ENCODE measurements around the gene CETN1. TPM values are rescaled to one million over a fixed set of nuclear protein-coding genes. Genes with fewer than 3 reads are reported as not detected.

Gene CETN1
- total and polyA plus RNA-seq, 2 donors from 2014 or later = not detected

DNA sequence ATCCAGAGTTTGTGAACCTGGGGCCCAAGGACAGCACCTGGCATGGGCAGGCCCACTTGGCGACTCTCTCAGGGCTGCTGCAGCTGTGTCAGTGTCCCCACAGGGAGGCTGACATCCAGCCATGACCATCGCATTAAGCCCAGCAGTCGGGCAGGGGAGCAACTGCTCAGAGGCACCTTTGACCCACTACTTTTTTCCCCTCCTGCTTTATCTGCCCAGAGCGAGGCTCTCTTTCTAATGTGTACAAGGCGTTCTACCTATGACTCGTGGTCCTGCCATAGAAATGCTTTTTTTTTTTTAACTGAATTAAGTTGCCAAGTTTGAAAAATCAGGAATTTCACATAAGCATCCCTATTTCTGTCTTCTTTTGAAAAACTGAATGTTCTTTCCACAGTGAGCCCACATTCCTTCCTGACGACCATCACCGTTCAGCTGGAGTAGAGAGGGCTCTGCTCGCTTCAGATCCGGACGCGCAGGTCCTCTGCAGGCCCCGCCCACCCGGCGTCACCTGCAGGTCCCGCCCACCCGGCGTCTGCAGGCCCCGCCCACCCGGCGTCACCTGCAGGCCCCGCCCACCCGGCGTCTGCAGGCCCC lies 16.2 kb downstream of the CETN1 start:
- DNase-seq (peak; percentile 73 to 87 (median 86)), FAIRE-seq (no peak)
- H3K9ac ChIP-seq (ENCODE audit: low read length in 3 of 3) = peak overlapping the region in 1 of 3 donors; percentile 16
- H3K27me3 ChIP-seq (ENCODE audit: control insufficient read depth, insufficient read depth, low read length) = no peaks in the 10 kb centered on the region
- H3K9me3 ChIP-seq (ENCODE audit: control insufficient read depth in 2 of 3, insufficient read depth in 1 of 3, low read length in 3 of 3) = no peaks in the 10 kb centered on the region
- H3K4me3 ChIP-seq (ENCODE audit: low read length in 3 of 3) = peak overlapping the region; percentile 31 to 64 (median 47)
- H3K36me3 ChIP-seq (ENCODE audit: control insufficient read depth in 2 of 3, insufficient read depth in 3 of 3, low read length in 3 of 3) = no peaks in the 10 kb centered on the region
- intact Hi-C loops (cut with DNase I) = no loop called here
- no peaks in the 10 kb centered on the region for H3K4me1 ChIP-seq (ENCODE audit: control insufficient read depth in 2 of 3, insufficient read depth in 2 of 3, low read depth in 1 of 3, low read length in 3 of 3)
- TF ChIP-seq, protein P1, sequence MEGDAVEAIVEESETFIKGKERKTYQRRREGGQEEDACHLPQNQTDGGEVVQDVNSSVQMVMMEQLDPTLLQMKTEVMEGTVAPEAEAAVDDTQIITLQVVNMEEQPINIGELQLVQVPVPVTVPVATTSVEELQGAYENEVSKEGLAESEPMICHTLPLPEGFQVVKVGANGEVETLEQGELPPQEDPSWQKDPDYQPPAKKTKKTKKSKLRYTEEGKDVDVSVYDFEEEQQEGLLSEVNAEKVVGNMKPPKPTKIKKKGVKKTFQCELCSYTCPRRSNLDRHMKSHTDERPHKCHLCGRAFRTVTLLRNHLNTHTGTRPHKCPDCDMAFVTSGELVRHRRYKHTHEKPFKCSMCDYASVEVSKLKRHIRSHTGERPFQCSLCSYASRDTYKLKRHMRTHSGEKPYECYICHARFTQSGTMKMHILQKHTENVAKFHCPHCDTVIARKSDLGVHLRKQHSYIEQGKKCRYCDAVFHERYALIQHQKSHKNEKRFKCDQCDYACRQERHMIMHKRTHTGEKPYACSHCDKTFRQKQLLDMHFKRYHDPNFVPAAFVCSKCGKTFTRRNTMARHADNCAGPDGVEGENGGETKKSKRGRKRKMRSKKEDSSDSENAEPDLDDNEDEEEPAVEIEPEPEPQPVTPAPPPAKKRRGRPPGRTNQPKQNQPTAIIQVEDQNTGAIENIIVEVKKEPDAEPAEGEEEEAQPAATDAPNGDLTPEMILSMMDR (IDR thresholded peaks at IDR 0.05; ENCODE audit: borderline replicate concordance, extremely low read depth, insufficient read depth) = no peak
- H3K27ac ChIP-seq (ENCODE audit: low read depth in 2 of 2, low read length in 2 of 2) = no peak overlapping the region

DNA sequence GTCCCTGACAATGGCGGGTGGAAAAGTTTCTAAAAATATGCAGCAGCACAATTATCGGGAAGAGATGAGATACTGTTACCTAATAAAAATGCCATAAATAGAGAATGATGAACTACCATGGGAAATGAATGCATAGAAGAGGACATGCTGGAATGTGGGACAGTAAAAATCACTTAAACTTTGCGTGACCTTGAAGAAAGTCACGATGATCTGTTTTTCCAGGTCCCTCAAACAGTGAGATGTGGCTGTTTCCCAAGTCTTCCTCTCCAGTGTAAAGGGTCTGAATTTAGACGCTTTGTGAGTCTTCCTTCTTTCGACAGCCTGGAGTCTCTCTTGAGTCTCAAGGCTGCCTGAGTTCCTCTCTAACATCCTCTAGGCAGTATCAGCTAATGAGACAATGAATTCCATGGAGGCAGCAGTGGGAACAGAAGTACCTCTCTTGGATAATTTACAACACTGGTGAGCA lies 18.0 kb downstream of the CETN1 start:
- Histone ChIP-seq H3K9me3 (ENCODE audit: control insufficient read depth in 2 of 3, insufficient read depth in 1 of 3, low read length in 3 of 3) (no peaks in the 10 kb centered on the region), H3K36me3 (ENCODE audit: control insufficient read depth in 2 of 3, insufficient read depth in 3 of 3, low read length in 3 of 3) (no peaks in the 10 kb centered on the region), H3K4me1 (ENCODE audit: control insufficient read depth in 2 of 3, insufficient read depth in 2 of 3, low read depth in 1 of 3, low read length in 3 of 3) (no peaks in the 10 kb centered on the region), H3K27me3 (ENCODE audit: control insufficient read depth, insufficient read depth, low read length) (no peaks in the 10 kb centered on the region), H3K27ac (ENCODE audit: low read depth in 2 of 2, low read length in 2 of 2) (no peak overlapping the region), H3K4me3 (ENCODE audit: low read length in 3 of 3) (no peak overlapping the region), H3K9ac (ENCODE audit: low read length in 3 of 3) (no peak overlapping the region)
- intact Hi-C loops (cut with DNase I) = no loop called here
- DNase-seq (peak in 3 of 5 donors; percentile 28 to 69 (median 66)), FAIRE-seq (no peak)
- TF ChIP-seq, protein P1 (IDR thresholded peaks at IDR 0.05; ENCODE audit: borderline replicate concordance, extremely low read depth, insufficient read depth) = no peak

DNA sequence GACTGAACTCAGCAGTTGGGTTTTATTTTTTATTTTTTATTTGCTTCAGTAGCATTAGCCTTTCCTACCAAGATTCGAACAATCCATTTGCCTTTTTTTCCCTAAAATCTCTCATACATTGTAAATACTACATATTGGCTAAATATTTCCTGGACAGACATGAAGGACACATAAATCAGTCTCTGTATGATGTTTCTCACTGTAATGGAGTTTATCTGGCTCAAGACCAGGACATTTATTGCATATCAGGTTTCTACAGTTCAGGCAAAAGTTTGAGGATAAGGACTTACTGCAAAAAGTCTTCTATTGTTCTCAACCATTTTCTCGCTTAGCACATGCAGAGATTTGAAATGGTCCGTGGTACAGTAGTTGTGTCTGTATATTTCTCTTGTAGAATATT lies 19.9 kb downstream of the CETN1 start:
- TF ChIP-seq, protein P1 (IDR thresholded peaks at IDR 0.05; ENCODE audit: borderline replicate concordance, extremely low read depth, insufficient read depth) = no peak
- FAIRE-seq (no peak), DNase-seq (no peak)
- Histone ChIP-seq H3K27ac (ENCODE audit: low read depth in 2 of 2, low read length in 2 of 2) (no peak overlapping the region), H3K4me3 (ENCODE audit: low read length in 3 of 3) (no peak overlapping the region), H3K36me3 (ENCODE audit: control insufficient read depth in 2 of 3, insufficient read depth in 3 of 3, low read length in 3 of 3) (no peaks in the 10 kb centered on the region), H3K9ac (ENCODE audit: low read length in 3 of 3) (no peak overlapping the region), H3K4me1 (ENCODE audit: control insufficient read depth in 2 of 3, insufficient read depth in 2 of 3, low read depth in 1 of 3, low read length in 3 of 3) (no peaks in the 10 kb centered on the region), H3K27me3 (ENCODE audit: control insufficient read depth, insufficient read depth, low read length) (no peaks in the 10 kb centered on the region), H3K9me3 (ENCODE audit: control insufficient read depth in 2 of 3, insufficient read depth in 1 of 3, low read length in 3 of 3) (no peaks in the 10 kb centered on the region)
- intact Hi-C loops (cut with DNase I) = no loop called here

DNA sequence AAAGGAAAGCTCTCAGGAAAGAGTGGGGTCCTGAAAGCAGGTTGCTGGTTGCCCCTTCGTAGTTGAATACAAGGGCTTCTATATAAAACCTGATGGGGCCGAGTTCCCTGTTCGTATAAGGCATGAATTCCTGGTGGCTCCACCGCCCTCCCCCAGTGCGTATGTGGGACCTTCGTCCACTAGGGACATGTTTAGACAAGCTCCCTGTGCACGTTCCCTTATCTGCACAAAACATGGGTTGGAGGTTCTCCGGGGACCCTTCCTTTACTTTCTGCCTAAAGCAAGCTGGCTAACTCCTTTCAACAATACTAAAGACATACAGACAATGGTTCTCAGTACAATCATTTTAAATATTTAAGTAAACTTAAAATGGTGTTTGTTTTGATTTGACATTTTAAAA lies 24.6 kb downstream of the CETN1 start:
- Histone ChIP-seq H3K9ac (ENCODE audit: low read length in 3 of 3) (no peak overlapping the region), H3K9me3 (ENCODE audit: control insufficient read depth in 2 of 3, insufficient read depth in 1 of 3, low read length in 3 of 3) (no peaks in the 10 kb centered on the region), H3K36me3 (ENCODE audit: control insufficient read depth in 2 of 3, insufficient read depth in 3 of 3, low read length in 3 of 3) (no peaks in the 10 kb centered on the region), H3K4me3 (ENCODE audit: low read length in 3 of 3) (no peak overlapping the region), H3K27ac (ENCODE audit: low read depth in 2 of 2, low read length in 2 of 2) (no peak overlapping the region), H3K27me3 (ENCODE audit: control insufficient read depth, insufficient read depth, low read length) (no peaks in the 10 kb centered on the region), H3K4me1 (ENCODE audit: control insufficient read depth in 2 of 3, insufficient read depth in 2 of 3, low read depth in 1 of 3, low read length in 3 of 3) (no peaks in the 10 kb centered on the region)
- DNase-seq = no peak
- no peak for FAIRE-seq
- intact Hi-C loops (cut with DNase I) = no loop called here
- TF ChIP-seq, protein P1 (IDR thresholded peaks at IDR 0.05; ENCODE audit: borderline replicate concordance, extremely low read depth, insufficient read depth) = no peak

Measured in kidney (tissue), 14 donors.